ENCODE data around the gene APMAP.
"Not testable (repeated sequence)": the region's sequence is repeated elsewhere in the genome, so short reads cannot be mapped to it uniquely, and the experiment has no call there.

DNA sequence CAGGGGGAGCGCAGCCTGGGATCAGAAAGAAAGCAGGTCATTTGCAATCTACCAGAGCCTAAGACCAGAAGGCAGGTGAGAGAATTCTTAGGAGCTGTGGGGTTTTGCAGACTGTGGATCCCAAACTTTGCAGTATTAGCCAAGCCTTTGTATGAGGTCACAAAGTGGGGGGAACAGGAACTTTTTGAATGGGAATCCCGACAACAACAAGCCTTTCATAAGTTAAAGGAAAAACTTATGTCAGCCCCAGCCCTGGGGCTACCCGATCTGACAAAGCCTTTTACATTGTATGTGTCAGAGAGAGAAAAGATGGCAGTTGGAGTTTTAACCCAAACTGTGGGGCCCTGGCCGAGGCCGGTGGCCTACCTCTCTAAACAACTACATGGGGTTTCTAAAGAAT is 63.3 kb downstream of the APMAP start:
- TF ChIP-seq, protein P1, sequence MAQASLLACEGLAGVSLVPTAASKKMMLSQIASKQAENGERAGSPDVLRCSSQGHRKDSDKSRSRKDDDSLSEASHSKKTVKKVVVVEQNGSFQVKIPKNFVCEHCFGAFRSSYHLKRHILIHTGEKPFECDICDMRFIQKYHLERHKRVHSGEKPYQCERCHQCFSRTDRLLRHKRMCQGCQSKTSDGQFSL (CRISPR knock-in tag; IDR thresholded peaks at IDR 0.05), result not testable (repeated sequence)
- not testable (repeated sequence) for TF ChIP-seq CBFB (CRISPR knock-in tag; IDR thresholded peaks at IDR 0.05); TCF7L2 (IDR thresholded peaks at IDR 0.05; ENCODE audit: low read depth, low read length); CREB3 (CRISPR knock-in tag; IDR thresholded peaks at IDR 0.05); ATF3 (CRISPR knock-in tag; IDR thresholded peaks at IDR 0.05); ONECUT2 (CRISPR knock-in tag; IDR thresholded peaks at IDR 0.05); YY1 (IDR thresholded peaks at IDR 0.05; ENCODE audit: insufficient read depth, insufficient replicate concordance, low read depth, low read length); ZNF616 (CRISPR knock-in tag; IDR thresholded peaks at IDR 0.05; ENCODE audit: low read depth); SIN3A (IDR thresholded peaks at IDR 0.05; ENCODE audit: borderline replicate concordance, low read depth, low read length); ATF7-NPFF (CRISPR knock-in tag; IDR thresholded peaks at IDR 0.05; ENCODE audit: low read depth); ZNF329 (CRISPR knock-in tag; IDR thresholded peaks at IDR 0.05; ENCODE audit: low read depth); MLLT10 (CRISPR knock-in tag; IDR thresholded peaks at IDR 0.05); AKAP8 (CRISPR knock-in tag; IDR thresholded peaks at IDR 0.05)
- TF ChIP-seq, protein P2, sequence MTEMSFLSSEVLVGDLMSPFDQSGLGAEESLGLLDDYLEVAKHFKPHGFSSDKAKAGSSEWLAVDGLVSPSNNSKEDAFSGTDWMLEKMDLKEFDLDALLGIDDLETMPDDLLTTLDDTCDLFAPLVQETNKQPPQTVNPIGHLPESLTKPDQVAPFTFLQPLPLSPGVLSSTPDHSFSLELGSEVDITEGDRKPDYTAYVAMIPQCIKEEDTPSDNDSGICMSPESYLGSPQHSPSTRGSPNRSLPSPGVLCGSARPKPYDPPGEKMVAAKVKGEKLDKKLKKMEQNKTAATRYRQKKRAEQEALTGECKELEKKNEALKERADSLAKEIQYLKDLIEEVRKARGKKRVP (CRISPR knock-in tag; IDR thresholded peaks at IDR 0.05), result not testable (repeated sequence)

All from HepG2 (cell line).